Measurements from ENCODE around the gene ZNF320.
A peak's percentile ranks its signal among the peaks of the same experiment; 100 is the strongest.
"Not testable (repeated sequence)": the region's sequence is repeated elsewhere in the genome, so short reads cannot be mapped to it uniquely, and the experiment has no call there.

The ZNF320 gene

DNA sequence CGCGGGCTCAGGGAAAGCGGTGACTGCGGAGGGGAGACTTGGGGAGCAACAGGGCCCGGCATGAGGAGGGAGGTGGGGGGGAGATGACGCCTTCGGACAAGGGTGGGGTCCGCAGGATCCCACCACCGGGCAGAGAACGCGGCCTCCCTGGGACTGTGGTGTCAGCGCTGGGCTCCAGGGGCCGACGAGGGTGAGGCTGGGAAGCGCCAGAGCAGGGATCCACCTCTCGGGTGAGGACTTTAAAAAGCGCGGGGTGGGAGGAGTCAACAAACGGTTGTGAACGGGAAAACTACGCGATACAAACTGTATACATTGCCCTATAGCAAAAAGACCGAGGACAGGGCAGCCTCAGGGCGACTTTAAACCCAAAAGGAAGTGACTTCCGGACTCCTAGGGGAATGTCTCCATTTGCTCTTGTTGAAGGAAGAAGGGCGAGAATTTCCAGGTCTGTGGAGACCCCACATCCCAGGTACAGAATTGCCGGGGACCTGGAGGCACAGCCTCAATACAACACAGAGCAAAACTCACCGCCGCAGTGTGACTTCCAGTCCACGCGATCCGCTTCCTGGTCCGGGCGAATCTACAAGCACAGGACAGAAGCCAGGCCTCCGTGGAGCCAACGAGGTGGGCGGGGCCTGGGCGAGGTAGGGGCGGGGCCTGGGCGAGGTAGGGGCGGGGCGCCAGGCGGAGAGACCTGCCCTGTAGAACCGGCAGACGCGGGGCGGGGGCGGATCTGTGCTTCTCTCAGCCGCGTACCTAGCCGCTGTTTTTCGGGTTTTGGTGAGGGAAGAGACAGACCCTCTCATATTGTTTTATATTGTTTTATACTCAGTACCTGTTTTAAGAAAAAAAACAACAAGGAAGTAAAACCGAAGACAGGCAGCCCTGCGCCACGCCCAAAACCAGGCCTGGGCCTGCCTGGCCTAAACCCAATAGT lies 25.7 kb upstream of the ZNF320 start, which contains the start of gene ZNF888:
ZNF888 (minus strand) TSS at position 588 of the 937 bp plus-strand sequence. CDS start 5,555 bp downstream, outside the sequence.
- peak; percentile 72 to 73 for DNase-seq (ENCODE audit: low read depth in 2 of 2)

DNA sequence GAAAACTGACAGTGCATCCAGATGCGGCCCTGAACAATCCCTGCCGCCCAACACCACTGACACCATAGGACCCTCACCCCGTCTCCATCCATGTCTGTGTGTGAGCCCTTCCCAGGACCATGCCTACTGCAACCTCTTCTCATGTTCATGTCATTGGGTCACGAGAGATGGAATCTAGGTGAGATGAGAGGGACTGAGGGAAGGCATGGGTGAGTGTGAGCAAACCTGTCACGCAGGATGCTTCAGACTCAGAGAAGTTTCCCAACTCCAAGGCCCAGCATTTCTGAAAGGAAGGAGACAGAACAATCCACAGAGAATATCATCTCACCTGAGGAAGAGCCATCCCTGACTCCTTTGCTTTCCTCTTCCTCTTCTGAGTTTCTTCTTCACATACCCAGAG lies 20.1 kb upstream of the ZNF320 start:
- no peak for DNase-seq (ENCODE audit: low read depth in 2 of 2)

DNA sequence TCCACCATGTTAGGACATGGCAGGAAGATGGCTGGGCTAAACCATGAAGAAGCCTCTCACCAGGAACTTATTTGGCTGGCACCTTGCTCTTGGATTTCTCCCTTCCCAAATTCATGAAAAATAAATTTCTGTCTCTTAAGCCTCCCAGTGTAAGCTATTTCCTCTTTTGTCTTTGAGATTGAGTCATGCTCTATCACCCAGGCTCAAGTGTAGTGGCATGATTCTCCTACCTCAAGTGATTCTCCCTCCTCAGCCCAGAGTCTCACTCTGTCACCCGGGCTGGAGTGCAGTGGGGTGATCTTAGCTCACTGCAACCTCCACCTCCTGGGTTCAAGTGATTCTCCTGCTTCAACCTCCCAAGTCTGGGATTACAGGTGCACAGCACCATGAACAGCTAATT lies 13.2 kb upstream of the ZNF320 start:
- DNase-seq (ENCODE audit: low read depth in 2 of 2), result no peak

DNA sequence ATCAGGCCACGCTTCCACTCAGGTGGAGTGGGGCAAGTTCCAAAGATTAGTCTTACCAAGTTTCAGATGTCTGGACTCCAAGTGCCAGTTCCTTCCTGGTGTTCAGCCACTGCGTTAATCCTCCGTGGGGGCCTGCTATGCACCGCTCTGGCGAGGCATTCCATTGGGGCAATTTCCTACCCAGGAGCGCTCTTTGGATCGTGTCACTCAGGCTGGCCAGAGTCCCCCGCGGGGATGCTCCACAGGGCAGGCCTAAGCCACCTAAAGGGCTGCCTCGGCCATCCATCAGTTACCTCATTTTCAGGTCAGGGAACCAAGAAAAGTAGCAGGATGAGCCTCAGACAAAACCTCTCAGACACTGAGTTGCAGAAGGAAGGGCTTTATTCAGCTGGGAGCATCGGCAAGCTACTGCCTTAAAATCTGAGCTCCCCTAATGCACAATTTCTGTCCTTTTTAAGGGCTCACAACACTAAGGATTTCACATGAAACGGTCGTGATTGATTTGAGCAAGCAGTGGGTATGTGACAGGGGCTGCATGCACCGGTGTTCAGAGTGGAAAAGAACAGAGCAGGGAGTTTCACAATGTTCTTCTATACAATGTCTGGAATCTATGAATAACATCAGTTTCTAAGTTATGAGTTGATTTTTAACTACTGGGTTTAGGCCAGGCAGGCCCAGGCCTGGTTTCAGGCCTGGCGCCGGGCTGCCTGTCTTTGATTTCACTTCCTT lies 6.8 kb upstream of the ZNF320 start:
- DNase-seq (ENCODE audit: low read depth in 2 of 2), result not testable (repeated sequence)

DNA sequence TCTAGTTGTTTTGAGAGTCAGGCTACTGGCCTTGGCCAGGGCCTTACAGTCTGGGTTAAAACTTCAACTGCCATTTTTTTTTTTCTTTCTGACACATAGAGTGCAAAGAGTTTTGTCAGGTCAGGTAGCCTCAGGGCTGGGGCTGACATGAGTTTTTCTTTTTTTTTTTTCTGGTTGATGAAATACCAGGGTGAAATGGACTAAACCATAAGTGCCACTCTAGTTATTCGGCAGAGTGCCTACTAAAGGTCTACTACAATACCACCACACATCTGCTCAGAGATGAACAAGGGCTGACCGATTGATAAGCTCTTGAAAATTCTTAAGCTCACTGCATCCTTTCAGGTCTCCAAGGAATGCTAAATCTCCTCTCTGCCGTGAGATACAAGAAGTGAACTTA lies 4.4 kb upstream of the ZNF320 start:
- DNase-seq (ENCODE audit: low read depth in 2 of 2), result no peak

DNA sequence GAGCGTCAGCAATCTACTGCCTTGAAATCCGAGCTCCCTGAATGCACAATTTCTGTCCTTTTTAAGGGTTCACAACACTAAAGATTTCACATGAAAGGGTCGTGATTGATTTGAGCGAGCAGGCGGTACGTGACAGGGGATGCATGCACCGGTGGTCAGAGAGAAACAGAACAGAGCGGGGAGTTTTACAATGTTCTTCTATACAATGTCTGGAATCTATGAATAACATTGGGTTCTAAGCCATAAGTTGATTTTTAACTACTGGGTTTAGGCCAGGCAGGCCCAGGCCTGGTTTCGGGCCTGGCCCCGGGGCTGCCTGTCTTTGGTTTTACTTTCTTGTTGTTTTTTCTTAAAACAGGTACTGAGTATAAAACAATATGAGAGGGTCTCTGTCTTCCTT lies 1.2 kb upstream of the ZNF320 start:
- DNase-seq (ENCODE audit: low read depth in 2 of 2), result not testable (repeated sequence)

DNA sequence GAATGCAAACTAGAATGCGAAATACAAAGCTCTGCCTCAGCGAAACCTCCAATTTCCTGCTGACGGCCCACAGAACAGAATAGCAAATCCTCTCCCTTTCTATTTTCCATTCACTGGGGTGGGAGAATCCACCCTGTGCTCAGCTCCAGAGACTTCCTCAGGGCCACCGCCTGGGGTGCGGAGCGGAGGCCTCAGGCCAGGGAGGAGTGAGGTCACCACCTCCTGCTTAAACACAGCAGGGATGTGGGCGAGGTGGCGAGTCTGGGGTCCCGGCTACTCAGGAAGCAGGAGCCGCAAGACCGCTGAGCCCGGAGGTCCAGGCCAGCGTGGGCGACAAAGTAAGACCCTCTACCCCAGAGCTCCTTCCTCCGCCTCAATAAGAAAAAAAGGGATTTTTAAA lies 666 bp upstream of the ZNF320 start:
- DNase-seq (ENCODE audit: low read depth in 2 of 2), result no peak

DNA sequence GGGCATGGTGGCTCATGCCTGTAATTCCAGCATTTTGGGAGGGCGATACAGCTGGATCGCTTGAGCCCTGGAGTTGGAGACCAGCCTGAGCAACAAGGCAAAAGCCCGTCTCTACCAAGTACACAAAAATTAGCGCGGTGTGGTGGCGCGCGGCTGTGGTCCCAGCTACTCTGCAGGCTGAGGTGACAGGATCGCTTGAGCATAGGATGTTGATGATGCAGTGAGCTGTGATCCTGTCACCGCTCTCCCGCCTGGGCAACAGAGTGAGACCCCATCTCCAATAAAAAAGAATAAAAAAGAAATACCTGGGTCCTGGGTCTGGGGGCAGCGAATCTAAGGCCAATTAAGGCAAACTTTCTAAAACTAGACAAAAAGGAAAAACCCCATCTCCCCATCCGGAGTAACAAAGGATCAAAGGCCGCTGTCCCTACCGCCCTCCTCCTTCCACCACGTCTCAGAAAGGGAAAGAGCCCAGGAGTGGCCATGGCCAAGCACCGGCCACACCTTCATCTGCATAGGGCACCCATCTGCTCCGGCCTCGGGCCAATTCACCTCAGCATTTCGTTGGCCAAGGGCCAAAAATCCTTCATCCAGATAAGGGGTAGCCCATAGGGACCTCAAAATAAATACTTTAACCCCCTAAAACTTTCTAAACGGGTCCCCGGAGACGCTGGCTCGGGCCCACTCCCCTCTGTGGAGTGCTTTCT lies 851 bp downstream of the ZNF320 start:
- no peak for DNase-seq (ENCODE audit: low read depth in 2 of 2)

DNA sequence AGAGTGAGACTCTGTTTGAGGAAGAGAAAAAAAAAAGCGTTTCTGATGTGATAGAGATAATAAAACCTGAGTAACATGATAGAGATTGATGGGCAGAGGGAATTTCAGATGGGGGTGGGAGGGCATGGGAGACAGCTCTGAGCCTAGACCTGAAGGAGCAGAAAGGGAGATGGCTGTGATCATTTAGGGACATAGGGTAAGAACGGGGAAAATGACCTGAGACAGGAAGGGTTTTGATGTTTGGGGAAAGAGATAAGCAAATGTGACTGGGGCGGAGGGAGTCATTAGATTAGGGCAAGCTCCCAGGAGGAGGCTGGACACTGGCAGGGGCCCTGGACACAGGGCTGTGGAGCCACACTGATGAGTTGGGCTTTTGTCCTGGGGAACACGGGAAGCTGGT lies 6.1 kb downstream of the ZNF320 start:
- DNase-seq (ENCODE audit: low read depth in 2 of 2), result no peak

DNA sequence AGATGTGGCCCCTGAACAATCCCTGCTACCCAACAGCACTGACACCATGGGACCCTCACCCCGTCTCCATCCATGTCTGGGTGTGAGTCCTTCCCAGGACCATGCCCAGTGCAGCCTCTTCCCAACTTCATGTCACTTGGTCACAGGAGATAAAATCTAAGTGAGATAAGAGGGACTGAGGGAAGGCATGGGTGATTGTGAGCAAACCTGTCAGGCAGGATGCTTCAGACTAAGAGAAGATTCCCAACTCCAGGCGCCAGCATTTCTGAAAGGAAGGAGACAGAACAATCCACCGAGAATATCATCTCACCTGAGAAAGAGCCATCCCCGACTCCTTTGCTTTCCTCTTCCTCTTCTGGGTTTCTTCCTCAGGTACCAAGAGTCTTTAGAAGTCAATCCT lies 7.5 kb downstream of the ZNF320 start:
- DNase-seq (ENCODE audit: low read depth in 2 of 2), result no peak

DNA sequence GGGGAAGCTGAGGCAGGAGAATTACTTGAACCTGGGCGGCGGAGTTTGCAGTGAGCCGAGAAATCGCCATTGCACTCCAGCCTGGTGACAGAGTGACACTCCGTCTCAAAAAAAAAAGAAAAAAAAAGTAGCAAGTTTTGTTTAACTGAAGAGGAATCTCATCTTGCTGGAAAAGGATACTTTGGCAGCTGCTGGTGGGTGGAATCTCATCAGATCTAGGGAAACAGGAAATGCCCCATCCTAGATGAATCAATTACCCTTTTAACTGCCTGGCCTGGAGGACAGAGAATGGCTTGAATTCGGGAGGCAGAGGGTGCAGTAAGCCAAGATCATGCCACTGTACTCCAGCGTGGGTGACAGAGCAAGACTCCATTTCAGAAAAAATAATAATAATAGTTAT lies 8.4 kb downstream of the ZNF320 start:
- no peak for DNase-seq (ENCODE audit: low read depth in 2 of 2)

DNA sequence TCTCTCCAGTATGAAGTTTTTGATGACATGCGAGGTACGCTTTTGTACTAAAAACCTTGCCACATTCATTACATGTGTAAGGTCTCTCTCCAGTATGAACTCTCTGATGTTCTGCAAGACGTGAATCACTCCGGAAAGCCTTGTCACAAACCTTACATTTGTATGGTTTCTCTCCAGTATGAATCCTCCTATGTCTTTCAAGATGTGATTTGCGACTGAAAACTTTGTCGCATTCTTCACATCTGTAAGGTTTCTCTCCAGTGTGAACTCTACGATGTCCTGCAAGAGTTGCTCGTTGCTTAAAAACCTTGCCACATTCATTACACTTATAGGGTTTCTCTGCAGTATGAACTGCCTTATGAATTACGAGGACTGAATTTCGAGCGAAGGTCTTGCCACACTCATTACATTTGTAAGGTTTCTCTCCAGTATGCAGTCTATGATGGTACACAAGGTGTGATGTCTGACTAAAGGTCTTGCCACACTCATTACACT lies 16.5 kb downstream of the ZNF320 start:
- no peak for DNase-seq (ENCODE audit: low read depth in 2 of 2)

DNA sequence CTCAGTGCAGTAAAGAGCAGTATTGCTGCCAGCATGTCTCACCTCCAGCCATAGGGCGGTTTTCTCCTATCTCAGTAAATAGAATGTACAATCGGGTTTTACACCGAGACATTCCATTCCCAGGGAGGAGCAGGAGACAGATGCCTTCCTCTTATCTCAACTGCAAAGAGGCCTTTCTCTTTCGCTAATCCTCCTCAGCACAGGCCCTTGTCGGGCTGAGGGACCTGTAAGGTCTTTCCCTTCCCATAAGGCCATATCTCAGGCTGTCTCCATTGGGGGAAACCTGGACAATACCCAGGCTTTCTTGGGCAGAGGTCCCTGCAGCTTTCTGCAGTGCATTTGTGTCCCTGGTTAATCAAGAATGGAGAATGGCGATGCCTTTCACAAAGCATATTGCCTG lies 24.4 kb downstream of the ZNF320 start:
- DNase-seq (ENCODE audit: low read depth in 2 of 2), result not testable (repeated sequence)

DNA sequence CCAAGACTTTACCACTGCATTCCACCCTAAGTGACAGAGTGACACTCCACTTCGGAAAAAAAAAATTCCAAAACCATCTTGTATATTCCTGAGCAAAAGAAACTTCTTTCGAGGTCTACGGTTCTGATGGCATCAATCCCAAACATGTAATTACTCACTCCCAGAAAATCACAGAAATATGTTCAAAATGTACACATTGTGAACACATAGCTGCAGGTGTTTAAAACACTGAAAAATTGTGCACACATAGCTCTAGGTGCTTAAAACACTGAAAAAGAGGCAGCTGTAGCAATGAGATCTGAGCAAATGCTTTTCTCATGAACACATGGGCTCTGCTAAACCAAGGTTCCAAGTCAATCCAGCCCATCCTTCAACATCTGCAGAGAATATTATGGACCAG lies 26.0 kb downstream of the ZNF320 start:
- DNase-seq (ENCODE audit: low read depth in 2 of 2), result no peak

DNA sequence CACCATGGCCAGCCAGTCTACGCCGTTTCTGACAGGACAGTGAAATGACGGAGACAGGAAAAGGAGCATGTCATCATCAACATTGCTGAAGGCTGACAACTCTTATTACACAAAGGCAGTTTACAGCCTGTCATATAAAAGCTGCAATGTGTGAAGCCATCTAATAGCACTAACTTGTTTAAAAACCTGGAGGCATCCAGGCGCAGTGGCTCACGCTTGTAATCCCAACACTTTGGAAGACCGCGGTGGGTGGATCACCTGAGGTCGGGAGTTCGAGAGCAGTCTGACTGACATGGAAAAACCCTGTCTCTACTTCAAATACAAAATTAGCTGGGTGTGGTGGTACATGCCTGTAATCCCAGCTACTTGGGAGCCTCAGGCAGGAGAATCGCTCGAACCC lies 29.4 kb downstream of the ZNF320 start:
- not testable (repeated sequence) for DNase-seq (ENCODE audit: low read depth in 2 of 2)

DNA sequence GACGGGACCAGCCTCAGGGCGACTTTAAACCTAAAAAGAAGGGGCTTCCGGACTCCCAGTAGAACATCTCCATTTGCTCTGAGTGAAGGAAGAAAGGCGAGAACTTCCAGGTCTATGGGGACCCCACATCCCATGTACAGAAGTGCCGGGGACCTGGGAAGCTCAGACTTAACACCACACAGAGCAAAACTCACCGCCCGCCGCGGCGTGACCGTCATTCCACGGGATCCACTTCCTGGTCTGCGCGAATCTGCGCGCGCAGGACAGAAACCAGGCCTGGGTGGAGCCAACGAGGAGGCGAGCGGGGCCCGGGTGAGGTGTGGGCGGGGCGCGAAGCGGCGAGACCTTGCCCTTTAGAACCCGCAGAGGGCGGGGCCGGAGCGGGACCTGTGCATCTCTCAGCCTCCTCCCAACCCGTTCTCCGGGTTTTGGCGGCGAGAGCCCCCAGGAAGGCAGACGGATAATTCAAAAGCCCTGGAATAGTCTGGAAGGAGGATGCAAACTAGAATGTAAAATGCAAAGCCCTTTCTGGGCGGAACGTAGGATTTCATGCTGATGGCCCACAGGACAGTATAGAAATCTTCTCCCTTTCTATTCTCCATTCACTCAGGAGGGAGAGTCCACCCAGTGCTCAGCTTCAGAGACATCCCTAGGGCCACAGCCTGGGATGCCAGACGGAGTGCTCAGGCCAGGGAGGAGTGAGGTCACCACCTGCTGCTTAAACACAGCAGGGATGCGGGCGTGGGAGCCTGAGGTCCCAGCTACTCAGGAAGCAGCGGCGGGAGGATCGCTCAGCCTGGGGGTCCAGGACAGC lies 39.9 kb downstream of the ZNF320 start, which contains the start of gene ZNF468:
ZNF468 (minus strand) TSS at position 242 of the 814 bp plus-strand sequence. CDS start 3,347 bp downstream, outside the sequence.
- DNase-seq (ENCODE audit: low read depth in 2 of 2), result peak; percentile 47 to 50

DNA sequence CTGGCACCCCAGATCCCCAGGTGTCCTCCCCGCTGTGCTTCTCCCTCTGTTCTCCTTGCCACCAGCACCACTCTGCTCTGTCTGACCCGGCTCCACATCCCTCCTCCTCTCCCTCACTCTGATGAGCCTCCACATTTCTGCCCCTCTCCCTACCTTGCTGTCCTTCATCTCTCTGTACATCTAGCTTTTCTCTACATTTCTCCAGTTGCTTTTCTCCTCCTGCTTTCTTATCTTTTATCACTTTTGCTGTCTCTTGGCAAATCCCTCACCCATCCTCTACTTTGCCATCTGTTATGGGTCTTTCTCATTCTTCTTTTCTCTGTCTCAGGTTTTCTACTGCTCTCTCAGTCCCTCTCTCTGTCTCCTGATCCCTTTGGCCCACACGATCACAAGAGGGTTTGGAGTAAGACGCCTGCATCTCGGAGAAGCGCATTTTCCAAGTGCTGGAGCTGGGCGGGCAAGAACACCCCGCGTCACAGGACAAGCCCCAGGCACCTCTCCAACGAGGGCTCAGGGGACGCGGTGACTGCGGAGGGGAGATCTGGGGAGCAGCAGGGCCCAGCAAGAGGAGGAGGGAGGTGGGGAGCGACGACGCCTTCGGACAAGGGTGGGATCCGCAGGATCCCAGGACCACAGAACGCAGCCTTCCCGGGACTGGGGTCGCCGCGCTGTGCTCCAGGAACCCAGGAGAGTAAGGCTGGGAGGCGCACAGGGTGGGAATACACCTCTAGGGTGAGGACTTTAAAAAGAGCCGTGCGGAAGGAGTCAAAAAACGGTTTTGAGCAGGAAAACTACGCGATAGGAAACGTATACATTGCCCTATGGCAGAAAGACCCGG lies 40.7 kb downstream of the ZNF320 start:
- DNase-seq (ENCODE audit: low read depth in 2 of 2), result not testable (repeated sequence)

Measured in activated CD4-positive, alpha-beta T cell treated with anti-CD3 and anti-CD28 coated beads for 24 hours (primary cell).